GM19193 (cell line): ENCODE data around the gene RNF146.

Experiments used
- POLR2A ChIP-seq: IDR thresholded peaks from 4 replicates; pipeline ENCODE4 v1.6.1; 2011; ENCODE audit not compliant: insufficient read depth, insufficient read length; ENCODE audit errors: extremely low read depth

Gene RNF146

DNA sequence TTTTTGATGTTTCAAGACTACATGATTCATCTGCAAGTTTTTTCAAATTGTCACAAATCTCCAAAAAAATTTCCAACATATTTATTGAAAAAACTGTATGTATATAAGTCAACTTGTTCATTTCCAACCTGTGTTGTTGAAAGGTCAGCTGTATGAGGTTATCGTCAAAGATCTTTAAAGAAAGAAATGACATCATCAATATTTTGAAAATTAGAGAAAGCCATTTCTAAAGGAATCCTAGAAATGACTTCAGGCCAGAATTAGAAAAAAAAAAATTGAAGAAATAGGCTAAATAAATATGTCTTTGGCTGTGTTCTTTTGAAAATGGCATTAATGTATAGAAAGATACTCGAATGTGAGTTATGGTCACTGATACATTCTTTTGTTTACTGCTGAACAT, 6.8 kb downstream of the RNF146 start:
- TF ChIP-seq POLR2A, result no peak

DNA sequence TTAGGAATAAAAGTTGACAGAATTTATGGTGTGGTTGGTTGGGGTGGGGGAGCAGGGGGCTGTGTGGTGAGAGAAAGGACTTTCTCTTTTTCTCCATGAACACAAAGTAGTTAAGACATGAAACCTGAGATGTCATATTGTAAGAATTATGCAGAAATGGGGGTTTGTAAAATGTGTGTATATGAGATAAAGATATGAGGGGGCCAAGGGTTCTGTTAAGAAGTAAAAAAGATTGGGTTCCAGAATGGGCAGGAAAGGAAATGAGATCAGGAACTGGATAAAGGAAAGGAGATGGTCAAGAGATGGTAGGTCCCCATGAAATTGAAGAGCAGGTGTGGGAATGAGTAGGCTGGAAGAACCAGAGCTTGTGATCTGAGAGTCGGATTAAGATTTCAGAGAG, 9.7 kb downstream of the RNF146 start:
- no peak for TF ChIP-seq POLR2A

DNA sequence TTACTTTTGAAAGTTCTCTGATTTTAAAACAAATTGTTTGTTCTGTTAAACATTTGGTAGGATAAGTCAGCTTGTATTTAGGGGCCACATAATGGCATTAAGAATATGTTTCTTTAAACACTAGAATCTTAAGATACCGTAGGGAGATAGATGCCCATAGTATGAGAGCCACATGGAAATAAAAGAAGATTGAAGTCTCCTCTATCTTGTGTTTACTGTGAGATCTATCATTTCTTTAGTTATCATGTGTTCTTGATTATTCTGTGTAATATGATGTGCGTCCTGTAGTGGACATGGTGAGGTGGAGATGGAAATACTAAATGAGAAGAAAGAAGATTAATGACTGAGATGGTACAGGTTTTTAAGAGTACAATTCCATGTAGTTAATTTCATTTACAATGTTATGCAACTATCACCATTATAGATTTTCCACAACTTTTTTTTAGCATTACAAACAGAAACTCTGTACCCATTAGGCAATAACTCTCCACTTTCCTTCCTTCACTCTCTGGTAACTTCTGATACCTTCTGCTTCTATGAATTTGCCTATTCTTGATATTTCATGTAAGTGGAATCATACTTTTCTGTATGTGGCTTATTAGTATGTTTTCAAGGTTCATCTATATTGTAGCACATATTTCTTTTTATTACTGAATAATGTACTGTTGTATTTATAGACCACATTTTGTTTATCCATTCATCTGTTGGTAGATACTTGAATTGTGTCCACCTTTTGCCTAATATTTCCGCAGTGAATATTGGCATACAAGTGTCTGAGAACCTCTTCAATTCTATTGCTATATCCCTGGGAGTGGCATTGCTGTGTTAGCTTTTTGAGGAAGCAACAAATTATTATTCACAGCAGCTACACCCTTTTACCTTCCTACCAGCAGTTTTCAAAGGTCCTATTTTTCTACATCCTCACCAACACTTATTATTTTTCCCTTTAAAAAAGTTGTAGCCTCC, 11.5 kb downstream of the RNF146 start:
- TF ChIP-seq POLR2A, result no peak

DNA sequence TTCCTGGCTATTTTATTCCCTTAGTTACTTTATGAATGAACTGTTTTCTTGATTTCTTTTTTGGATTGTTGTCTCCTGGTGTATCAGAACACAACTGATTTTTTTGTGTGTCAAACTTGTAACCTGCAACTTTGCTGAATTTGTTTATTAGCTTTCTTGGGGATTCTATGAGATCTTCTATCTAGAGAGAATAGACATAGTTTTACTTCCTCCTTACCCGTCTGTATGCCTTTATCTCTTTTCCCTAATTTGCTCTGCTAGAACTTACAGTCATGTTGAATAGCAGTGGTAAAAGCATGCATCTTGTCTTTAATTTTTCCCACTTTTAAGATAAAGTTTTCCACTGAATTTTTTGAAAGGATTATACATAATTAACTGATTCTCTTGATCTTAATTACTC, 13.2 kb downstream of the RNF146 start:
- TF ChIP-seq POLR2A, result no peak

DNA sequence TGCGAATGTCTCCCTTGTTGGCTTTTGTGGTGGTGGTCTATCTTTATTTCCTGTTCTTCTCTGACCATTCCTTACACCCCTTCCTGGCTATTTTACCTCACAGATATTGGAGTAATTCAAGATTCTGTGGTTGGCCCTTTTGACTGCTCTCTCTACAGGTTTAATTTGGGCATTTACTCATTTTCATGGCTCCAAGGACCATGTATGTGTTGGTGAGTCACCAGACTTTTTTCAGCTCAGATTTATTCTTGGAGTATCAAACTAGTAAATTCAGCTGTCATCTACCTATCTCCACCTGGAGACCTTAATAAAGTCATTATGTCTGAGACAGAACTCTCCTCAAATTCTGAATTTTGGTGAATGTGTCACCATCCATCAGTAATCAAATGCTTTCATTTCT, 15.5 kb downstream of the RNF146 start:
- no peak for TF ChIP-seq POLR2A

DNA sequence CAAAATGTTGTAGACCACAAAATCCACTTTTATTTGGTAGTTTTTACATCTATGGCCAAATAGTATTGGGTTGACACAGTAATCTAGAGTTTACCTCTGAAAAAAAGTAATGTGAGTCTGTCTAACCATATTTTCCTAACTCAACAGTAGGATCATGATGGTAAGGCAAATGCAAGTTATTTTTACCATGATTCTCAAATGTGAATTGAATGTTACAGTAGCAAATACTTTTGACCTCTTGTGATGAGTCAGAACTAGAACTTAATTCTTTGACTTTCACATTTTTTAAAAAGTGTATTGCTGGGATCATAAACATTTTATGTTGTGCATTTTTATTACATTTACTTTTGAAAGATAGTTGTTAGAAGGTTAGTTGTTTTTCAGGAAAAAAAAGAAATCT, 22.0 kb downstream of the RNF146 start:
- no peak for TF ChIP-seq POLR2A

DNA sequence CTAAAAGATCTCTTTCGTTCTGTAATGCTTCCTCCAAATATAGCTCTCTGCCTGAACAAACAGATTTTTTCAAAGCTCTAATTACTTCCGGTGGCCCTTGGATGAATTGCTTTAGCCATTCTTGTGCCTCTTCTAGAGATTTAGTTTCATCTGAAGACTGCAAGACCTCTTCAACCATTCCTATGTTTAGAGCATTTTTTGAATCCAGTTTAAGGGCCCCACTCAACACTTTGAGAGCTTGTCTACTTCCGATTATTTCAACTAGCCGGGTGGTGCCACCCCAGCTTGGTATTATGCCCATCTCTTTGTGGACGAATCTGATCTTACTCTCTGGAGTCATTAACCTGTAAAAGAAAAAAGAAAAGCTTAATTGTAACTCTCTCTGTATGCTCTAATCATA, 23.3 kb downstream of the RNF146 start:
- no peak for TF ChIP-seq POLR2A

DNA sequence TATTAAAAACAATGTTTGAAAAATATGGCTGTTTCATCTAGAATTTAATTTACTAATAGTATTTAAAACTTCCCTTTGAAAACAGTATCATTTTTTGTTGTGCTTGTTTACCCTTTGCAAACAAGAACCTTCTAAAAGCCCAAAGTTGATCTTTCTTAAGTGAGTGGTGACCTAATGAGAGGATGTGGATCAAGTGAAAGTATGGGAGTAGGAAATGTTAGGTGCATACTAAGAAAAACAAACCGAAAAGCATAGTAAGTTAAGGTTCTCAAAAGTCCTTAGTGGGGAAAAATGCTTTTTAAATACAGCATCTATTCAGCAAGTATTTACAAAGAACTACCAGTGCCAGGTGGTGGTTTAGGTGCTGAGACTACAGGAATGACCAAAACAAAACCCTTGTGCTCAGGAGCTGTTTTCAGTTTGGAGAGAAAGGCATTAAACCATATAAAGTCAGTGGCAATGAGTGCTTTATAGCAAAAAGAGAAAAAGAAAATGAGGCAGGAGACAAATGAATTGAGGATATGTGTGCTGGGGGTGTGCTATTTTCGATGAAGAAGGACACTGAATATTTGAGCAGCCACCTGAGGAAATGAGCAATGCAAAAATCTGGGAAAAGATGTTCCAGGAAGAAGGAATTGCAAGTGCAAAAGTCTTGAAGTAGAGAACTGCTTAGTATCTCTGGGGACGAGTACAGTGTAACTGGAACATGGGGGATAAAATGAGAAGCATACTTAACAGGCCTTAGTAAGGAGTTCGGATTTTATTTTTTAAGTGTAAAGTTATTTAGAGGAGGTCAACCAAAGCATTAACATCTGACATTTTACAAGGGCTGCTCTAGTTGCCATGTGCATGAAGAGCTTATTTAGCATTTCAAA, 24.0 kb downstream of the RNF146 start:
- TF ChIP-seq POLR2A, result no peak

DNA sequence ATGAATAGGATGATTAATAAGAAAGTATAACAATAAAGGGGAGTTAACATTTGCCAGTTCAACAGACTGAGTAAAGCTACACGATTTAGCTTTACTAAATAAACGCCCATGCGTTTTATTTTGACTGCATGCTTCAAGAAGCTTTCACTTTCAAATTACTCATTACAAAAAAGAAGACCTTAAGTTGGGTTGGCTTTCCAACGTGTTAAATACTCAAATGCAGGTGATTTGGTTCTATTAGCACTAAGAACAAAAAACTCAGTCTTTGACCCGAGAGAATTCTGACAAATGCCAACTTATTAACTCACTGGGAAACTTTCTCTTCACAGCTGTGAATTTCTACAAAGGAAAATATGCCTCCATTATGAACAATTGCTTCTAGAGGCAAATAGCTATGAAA, 24.8 kb downstream of the RNF146 start:
- no peak for TF ChIP-seq POLR2A

DNA sequence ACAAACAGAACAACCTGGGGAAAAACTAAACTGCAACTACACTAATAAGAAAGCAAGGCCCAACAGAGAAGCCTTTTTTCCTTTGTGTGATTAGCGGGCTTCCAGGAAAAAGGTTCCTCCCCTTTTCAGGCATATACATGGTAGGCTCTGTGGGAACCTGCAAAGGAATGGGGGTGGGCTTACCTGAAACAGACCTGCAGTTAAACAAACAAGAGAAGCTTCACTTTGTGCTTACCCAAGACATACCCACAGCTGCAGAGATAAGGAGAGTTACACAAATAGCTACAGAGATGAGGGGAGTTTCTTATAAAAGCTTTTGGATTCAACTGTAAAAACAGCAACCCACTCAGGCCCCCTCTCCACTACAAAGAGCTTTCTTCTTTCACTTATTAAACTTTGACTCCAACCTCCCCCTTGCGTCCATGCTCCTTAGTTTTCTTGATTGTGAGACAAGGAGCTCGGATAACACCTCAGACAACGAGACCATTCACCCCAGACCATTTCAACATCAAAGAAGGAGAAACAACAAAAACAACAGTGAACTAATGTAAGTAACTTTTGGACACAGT, 30.9 kb downstream of the RNF146 start:
- no peak for TF ChIP-seq POLR2A

DNA sequence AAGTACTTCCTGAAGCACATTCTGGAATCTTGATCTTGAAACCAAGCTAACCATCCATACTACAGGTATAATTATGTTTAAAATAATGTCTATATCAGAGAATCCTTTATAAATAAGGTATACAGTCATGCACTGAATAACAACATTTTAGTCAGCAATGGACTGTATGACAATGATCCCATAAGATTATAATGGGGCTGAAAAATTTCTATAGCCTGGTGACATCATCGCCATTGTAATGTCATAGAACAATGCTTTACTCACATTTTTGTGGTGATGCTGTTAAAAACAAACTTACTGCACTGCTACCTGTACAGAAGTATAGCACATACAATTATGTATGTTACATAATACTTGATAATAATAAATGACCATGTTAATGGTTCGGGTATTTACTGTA, 31.8 kb downstream of the RNF146 start:
- TF ChIP-seq POLR2A, result no peak

DNA sequence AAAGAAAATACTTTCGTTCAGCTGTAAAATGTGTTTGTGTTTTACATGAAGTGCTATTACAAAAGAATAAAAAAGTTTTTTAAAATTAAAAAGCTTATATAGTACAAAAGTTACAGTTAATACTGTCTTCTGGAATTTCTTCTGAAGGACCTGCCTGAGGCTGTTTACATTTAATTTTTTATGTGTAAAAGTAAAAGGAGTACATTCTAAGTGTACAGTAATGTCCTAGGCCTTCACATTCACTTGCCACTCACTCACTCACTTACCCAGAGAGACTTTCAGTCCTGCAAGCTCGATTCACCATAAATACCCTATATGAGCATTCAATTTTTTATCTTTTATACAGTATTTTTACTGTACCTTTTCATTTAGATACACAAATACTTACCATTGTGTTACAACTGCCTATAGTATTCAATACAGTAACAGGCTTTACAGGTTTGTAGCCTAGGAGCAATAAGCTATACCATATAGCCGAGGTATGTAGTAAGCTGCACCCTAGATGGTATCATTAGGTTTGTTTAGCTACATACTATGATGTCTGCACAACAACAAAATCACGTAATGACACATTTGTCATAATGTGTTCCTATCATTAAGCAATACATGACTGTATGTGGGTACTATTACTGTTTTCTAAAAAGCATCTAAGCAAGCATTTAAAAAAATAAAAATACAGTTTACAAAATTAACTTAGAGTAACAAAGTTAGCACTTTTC, 33.0 kb downstream of the RNF146 start:
- no peak for TF ChIP-seq POLR2A

DNA sequence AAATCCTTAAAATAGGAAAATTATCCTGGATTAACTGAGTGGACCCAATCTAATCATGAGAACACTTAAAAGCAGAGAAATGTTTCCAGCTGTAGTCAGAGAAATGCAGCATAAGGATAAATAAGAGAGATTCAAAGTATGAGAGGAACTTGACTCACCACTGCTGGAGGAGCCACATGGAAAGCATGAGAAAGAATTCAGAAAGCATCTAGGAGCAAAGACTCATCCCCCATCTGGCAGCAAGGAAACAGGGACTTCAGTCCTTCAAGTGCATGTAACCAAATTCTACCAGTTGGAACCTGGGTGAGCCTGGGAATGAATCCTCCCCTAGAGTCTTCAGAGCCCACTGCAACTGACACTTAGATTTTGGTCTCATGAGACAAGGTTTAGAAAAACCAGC, 33.7 kb downstream of the RNF146 start:
- no peak for TF ChIP-seq POLR2A

DNA sequence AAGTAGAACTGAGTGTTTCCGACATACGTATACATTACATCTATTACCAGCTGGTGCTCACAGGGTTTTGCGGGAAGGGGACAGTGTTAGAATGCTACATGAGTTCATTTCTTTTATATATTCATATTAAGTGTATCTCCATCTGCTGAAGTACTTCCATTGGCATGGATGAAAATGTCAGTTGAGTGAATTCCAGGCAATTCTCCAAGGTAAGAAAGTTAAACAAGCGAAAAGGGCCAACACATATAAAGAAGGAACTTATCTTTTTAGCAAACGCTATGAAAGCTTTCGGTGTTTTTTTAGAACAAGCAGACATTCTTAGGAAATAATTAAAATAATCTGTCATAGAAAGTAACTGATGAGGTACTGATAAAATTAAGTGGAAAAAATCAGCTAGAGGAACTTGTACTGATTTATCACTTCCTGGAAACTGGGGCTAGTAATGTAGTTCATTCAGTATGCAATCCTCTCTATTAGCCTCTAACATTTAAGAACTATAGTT, 34.6 kb downstream of the RNF146 start:
- TF ChIP-seq POLR2A, result no peak
